PC-3 (cell line): Measurements from ENCODE around the gene GBA2. TPM values are rescaled to one million over a fixed set of nuclear protein-coding genes. Genes with fewer than 3 reads are reported as not detected.

Source experiments
- ATAC-seq: fragments of 200-7000 bp; cut with Tn5 transposase; 2 replicates; pipeline ENCODE4 v1.9.1; 2020; ENCODE audit warnings: mild to moderate bottlenecking, moderate library complexity
- BruUV-seq: library from RNA; stranded (reverse); fragments of 400-500 nt; replicated peaks from 2 replicates; lab custom pipeline; 2021; lab: Mats Ljungman, UMichigan
- CTCF ChIA-PET: fragments of 300-600 bp; sonication (Branson Sonifier 250); formaldehyde crosslinking; loops from one replicate; lab custom pipeline; 2022; ENCODE audit warnings: antibody characterized with exemption; lab: Charles Lee
- POLR2A ChIA-PET: fragments of 300-600 bp; sonication (Branson Sonifier 250); formaldehyde crosslinking; loops from one replicate; lab custom pipeline; 2022; ENCODE audit warnings: antibody characterized with exemption; ENCODE audit not compliant: unreplicated experiment; lab: Charles Lee
- DNase-seq: peaks from one replicate; pipeline ENCODE4 v3.0.0-alpha.2; 2015
- H2AFZ ChIP-seq: fragments of 300-600 bp; sonication (generic); 2 replicates; pipeline ENCODE4 v1.6.0; 2016; ENCODE audit warnings: antibody characterized with exemption, low read length
- H3F3A ChIP-seq: fragments of 300-600 bp; sonication (generic); one replicate; pipeline ENCODE4 v1.6.0; 2017; ENCODE audit warnings: antibody characterized with exemption, low read length, control low read depth, mild to moderate bottlenecking; ENCODE audit not compliant: unreplicated experiment
- H3K27ac ChIP-seq: fragments of 300-600 bp; sonication (generic); 2 replicates; pipeline ENCODE4 v1.5.1; 2016; ENCODE audit warnings: mild to moderate bottlenecking, low read length
- H3K27me3 ChIP-seq: fragments of 300-600 bp; sonication (generic); 2 replicates; pipeline ENCODE4 v1.6.1; 2016; ENCODE audit warnings: low read length, mixed read lengths
- H3K36me3 ChIP-seq: fragments of 300-600 bp; sonication (generic); 2 replicates; pipeline ENCODE4 v1.6.1; 2016; ENCODE audit warnings: low read depth, mixed run types, low read length, mixed read lengths
- H3K4me1 ChIP-seq: fragments of 300-600 bp; sonication (generic); 2 replicates; pipeline ENCODE4 v1.5.1; 2016; ENCODE audit warnings: low read length; ENCODE audit not compliant: insufficient read depth
- H3K4me2 ChIP-seq: fragments of 300-600 bp; sonication (generic); 2 replicates; pipeline ENCODE4 v1.6.0; 2016; ENCODE audit warnings: low read length
- H3K4me3 ChIP-seq: fragments of 300-600 bp; sonication (generic); 2 replicates; pipeline ENCODE4 v1.5.1; 2016; ENCODE audit warnings: mild to moderate bottlenecking, low read length, mixed read lengths
- H3K79me2 ChIP-seq: fragments of 300-600 bp; sonication (generic); 2 replicates; pipeline ENCODE4 v1.6.1; 2017; ENCODE audit warnings: low read length, mixed read lengths
- H3K9ac ChIP-seq: fragments of 300-600 bp; sonication (generic); 2 replicates; pipeline ENCODE4 v1.6.0; 2016; ENCODE audit warnings: mild to moderate bottlenecking, low read length
- H3K9me2 ChIP-seq: fragments of 300-600 bp; sonication (generic); replicated peaks from 2 replicates; pipeline ENCODE4 v1.6.1; 2016; ENCODE audit warnings: mixed run types, low read length, mixed read lengths
- H3K9me3 ChIP-seq: fragments of 300-600 bp; sonication (generic); 2 replicates; pipeline ENCODE4 v1.6.1; 2016; ENCODE audit warnings: low read length, mixed read lengths
- H4K20me1 ChIP-seq: fragments of 300-600 bp; sonication (generic); 2 replicates; pipeline ENCODE4 v1.6.1; 2016; ENCODE audit warnings: low read length, mixed read lengths
- EZH2 ChIP-seq: fragments of 300-600 bp; sonication (generic); IDR thresholded peaks from one replicate; pipeline ENCODE4 v1.6.1; 2017; ENCODE audit warnings: antibody characterized with exemption, mild to moderate bottlenecking, low read length; ENCODE audit not compliant: unreplicated experiment
- EZH2phosphoT487 ChIP-seq: fragments of 300-600 bp; sonication (generic); IDR thresholded peaks from 2 replicates; pipeline ENCODE4 v1.6.1; 2018; ENCODE audit warnings: mild to moderate bottlenecking, antibody characterized with exemption, low read length, borderline replicate concordance
- intact Hi-C: fragments of 100-400 bp; cut with micrococcal nuclease; formaldehyde crosslinking; loops from 2 replicates; pipeline ENCODE4 v1.9.0; 2023
- total RNA-seq: library from RNA; depleted of rRNA; stranded (reverse); fragments of >200 nt; gene quantifications from 2 replicates; pipeline ENCODE4 v1.2.3, GENCODE V29; 2014
- TF ChIP-seq, protein P1 (sequence below): fragments of 300-600 bp; sonication (generic); conservative IDR thresholded peaks from 2 replicates; pipeline ENCODE4 v1.5.1; 2017; ENCODE audit warnings: antibody characterized with exemption, low read depth, mild to moderate bottlenecking, low read length

Gene GBA2
- total RNA-seq, 1 experiment from 2014 or later: 81.7 TPM

GRCh38 chr9:35758475-35759050 is 9.5 kb upstream of the GBA2 start:
- Histone ChIP-seq H3F3A (no peaks in the 10 kb centered on the region), H3K9me2 (no peaks in the 10 kb centered on the region), H3K36me3 (no peaks in the 10 kb centered on the region), H3K27ac (no peak overlapping the region), H3K27me3 (no peaks in the 10 kb centered on the region), H3K4me1 (peaks cover 30% of the 10 kb centered on the region), H2AFZ (no peak overlapping the region), H3K4me2 (peak overlapping the region; percentile 90), H3K79me2 (peaks cover 20% of the 10 kb centered on the region), H3K9ac (no peak overlapping the region), H3K4me3 (no peak overlapping the region; the same call in 1 of the 2 replicates), H4K20me1 (no peaks in the 10 kb centered on the region), H3K9me3 (no peaks in the 10 kb centered on the region)
- ChIA-PET POLR2A (no interaction called here), CTCF (no interaction called here)
- DNase-seq: no peak
- TF ChIP-seq, protein P1, sequence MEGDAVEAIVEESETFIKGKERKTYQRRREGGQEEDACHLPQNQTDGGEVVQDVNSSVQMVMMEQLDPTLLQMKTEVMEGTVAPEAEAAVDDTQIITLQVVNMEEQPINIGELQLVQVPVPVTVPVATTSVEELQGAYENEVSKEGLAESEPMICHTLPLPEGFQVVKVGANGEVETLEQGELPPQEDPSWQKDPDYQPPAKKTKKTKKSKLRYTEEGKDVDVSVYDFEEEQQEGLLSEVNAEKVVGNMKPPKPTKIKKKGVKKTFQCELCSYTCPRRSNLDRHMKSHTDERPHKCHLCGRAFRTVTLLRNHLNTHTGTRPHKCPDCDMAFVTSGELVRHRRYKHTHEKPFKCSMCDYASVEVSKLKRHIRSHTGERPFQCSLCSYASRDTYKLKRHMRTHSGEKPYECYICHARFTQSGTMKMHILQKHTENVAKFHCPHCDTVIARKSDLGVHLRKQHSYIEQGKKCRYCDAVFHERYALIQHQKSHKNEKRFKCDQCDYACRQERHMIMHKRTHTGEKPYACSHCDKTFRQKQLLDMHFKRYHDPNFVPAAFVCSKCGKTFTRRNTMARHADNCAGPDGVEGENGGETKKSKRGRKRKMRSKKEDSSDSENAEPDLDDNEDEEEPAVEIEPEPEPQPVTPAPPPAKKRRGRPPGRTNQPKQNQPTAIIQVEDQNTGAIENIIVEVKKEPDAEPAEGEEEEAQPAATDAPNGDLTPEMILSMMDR: no peak
- TF ChIP-seq EZH2: no peak
- TF ChIP-seq EZH2phosphoT487: no peak
- ATAC-seq: no peak
- intact Hi-C loops: no loop called here
- no TSS peak for BruUV-seq

DNA sequence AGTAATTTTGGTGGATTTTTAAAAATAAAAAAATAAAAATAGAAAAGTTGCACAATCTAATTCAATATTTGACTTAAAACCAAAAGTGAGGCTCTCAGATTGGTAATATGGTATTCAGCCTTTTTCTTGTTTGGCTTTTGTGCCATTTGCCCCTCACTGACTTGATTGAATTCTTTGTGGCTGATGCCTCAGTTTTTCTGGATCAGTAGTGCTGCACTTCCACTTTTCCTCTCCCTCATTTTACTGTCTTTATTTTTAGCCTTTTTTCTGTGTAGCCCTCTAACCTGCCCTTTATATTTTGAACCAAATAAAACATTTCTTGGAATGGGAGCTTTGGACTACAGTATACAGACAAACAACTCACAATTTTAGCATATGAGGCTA is 8.9 kb upstream of the GBA2 start:
- ATAC-seq (no peak), DNase-seq (no peak)
- Histone ChIP-seq H4K20me1 (no peaks in the 10 kb centered on the region), H3K79me2 (peaks cover 20% of the 10 kb centered on the region), H3K27me3 (no peaks in the 10 kb centered on the region), H3F3A (no peaks in the 10 kb centered on the region), H3K4me1 (peaks cover 30% of the 10 kb centered on the region), H2AFZ (no peak overlapping the region), H3K9me3 (no peaks in the 10 kb centered on the region), H3K4me3 (peak overlapping the region; percentile 71), H3K4me2 (peak overlapping the region; percentile 90), H3K27ac (peak overlapping the region; percentile 79), H3K9me2 (no peaks in the 10 kb centered on the region), H3K9ac (peak overlapping the region; percentile 76), H3K36me3 (no peaks in the 10 kb centered on the region)
- intact Hi-C loops: loop anchor here (1.0 kb wide), 1 partner anchor 13 kb away; no protein-coding TSS in a partner anchor
- TF ChIP-seq EZH2 (no peak), EZH2phosphoT487 (no peak)
- TF ChIP-seq, protein P1: no peak
- TSS peak; percentile 45 for BruUV-seq
- ChIA-PET POLR2A (no interaction called here), CTCF (no interaction called here)
